ENCODE results near the gene SDC3. TPM values are rescaled to one million over a fixed set of nuclear protein-coding genes. Genes with fewer than 3 reads are reported as not detected.

Gene SDC3
- total RNA-seq, 1 donor from 2014 or later: 79.5 TPM

GRCh38 chr1:30892671-30893073 is 15.9 kb downstream of the SDC3 start:
- no peak for DNase-seq (ENCODE audit: extremely low read depth, low read depth, low spot score)

DNA sequence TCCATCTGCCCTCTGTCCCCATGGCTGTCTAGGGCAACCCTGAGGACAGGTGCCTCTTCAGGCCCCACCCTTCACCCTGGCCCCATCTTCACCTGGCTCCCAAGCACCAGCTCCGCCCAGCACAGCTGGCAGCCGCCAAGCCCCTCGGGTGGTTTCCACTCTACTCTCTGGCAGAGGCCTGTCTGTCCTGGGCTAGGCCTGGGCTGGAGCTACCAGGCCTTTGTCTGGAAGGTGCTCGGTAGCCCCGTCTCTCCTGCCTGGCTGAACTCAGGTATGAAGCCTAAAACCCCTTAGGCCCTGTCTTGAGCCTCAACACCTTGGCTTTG is 17.4 kb downstream of the SDC3 start:
- DNase-seq (ENCODE audit: extremely low read depth, low read depth, low spot score): no peak

DNA sequence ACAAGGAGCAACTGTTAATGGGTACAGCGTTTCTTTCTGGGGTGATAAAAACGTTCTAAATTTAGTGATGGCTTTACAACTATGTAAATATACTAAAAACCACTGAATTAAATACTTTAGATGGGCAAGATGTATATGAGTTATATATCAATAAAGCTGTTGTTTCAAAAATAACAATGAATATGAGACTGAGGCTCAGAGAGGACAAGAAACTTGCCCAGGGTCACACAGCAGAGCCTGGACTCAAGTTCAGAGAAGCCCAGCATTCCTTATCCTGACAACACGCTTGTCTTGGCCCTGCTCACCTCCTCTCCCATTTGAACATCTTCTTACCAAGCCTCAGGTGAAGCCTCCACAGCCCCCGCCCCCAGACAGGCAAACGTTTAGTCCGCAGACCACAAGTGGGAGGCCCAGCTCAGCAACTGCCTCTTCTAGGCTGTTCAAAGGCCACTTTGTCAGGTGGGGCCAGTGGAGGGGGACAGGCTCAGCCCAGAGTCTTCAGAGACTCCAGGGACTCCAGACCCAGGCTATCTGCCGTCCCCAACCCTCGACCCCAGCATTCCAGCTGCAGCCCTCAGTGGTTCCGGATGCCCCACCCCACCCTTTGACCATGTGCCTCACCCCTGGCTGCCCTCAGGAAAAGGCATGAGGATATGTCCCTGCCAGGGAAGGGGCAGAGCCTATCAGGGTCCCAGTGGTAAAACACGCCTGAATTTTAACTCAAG is 17.9 kb downstream of the SDC3 start:
- DNase-seq (ENCODE audit: extremely low read depth, low read depth, low spot score): no peak

GRCh38 chr1:30889511-30889910 is 19.0 kb downstream of the SDC3 start:
- DNase-seq (ENCODE audit: extremely low read depth, low read depth, low spot score): no peak

- DNase-seq (ENCODE audit: extremely low read depth, low read depth, low spot score): no peak
Observed at GRCh38 chr1:30888975-30889374, 19.6 kb downstream of the SDC3 start.

DNA sequence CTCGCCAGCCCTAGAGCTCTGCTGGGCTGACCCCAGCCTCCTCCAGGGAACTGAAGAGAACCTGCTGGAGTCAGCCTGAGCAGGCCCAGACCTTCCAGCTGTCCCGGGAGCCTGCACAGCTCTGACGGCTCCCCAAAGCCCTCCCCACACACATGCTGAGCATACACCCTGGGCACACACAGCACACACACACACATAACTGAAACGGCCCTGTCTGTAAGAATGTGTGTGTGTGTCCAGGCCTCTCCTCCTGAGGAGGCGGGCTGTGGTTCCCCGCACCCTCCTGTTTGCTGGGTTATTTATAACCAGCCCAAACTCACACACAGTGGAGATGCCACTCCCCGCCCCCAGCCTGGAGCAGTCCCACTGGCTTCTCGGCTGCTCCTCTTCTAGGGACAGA is 20.2 kb downstream of the SDC3 start:
- no peak for DNase-seq (ENCODE audit: extremely low read depth, low read depth, low spot score)

DNA sequence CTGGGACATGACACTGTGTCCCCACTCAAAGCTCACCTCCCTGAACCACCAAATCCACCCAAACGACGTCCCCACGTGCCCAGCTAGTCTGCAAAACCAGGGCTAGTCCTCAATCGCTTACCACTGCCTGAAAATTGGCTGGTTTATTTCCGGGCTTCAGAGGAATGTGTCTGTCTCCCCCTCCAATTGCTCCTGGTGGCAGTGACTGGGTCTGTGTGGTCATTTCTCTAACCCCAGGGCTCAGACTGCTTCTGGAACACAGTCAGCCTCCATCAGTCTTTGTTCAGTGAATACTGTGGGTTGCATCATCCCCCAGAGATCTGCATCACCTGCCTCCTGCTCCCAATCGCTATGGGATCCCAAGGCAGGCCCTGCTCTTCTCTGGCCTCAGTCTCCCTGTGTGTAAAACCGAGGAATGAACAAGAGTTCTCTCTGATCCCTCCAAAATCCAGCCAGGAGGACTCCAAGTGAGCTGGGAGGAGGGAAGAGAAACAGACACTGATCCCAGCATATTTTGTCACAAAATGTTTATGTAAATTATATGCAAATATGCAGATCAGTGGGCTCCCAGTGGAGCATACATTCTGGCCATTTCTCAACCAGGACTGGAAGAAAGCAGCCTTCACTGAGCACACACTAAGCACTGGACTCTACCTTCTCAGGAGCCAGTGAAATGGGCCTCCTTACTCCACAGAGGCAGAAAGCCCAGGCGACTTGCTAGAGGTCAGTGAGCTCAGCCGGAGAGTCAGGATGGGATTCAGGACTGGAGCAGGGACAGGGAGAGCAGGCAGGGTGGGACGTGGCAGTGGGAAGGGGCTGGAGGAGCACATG is 20.9 kb downstream of the SDC3 start:
- DNase-seq (ENCODE audit: extremely low read depth, low read depth, low spot score): no peak

- DNase-seq (ENCODE audit: extremely low read depth, low read depth, low spot score): no peak
Observed at GRCh38 chr1:30886710-30887428, 21.7 kb downstream of the SDC3 start.

DNA sequence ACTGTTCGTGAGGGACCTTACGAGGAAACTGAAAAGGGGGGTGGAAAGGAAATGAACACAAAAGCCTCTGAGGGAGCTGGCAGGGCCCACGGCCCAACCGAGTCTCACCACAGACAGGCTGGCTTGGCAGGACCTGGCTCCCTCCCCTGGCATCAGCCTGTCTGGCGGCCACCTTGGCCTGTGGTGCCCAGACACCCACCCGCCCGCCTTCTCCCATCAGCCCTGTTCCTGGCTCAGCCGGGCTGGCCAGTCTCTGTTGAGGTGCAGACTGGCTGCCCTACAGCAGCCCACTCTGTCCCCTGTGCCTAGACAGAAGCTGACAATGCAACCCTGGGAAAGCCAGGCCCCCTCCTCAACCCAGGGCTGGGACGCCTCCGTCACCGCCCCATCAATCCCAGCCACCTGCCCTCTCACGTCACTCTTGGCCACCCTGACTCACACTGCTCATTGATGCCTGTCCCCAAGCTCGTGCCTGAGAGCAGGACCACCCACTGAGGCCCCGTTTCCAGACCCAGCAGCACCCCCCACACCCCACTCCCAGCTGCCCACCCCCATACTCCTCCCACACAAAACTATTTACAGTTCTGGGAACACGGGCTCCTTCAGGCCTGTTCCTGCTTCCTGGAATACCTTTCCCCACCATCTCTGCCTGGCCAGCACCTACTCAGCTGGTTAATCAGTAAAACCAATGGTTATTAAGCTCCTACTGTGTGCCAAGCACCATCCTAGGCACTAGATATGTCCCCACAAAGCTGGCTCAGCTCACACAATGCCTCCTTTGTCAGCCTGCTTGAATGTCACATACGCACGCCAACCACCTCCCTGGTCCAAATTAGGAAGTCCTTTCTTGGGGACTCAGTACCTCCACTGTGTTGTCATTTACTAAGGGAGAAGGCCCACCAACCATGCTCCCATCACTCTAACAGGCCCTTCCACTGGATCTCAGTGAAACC is 22.7 kb downstream of the SDC3 start:
- DNase-seq (ENCODE audit: extremely low read depth, low read depth, low spot score): no peak

DNA sequence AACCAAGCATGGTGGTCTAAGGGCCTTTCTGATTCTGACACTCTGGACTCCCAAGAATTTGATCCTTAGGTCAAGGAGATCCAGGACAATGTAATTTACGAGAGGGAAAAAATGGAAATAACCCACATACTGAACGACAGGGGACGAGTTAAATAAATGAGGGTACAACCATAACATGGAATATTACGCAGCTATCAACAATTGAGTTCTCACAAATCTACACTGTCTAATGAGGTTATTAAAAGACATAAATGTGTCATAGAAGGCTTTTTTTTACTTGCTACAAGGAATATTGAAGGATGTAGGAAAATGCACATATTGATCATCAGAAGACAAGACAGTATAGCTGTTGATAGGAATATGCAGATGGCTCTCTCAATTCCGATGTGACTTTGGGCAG is 23.8 kb downstream of the SDC3 start:
- no peak for DNase-seq (ENCODE audit: extremely low read depth, low read depth, low spot score)

DNA sequence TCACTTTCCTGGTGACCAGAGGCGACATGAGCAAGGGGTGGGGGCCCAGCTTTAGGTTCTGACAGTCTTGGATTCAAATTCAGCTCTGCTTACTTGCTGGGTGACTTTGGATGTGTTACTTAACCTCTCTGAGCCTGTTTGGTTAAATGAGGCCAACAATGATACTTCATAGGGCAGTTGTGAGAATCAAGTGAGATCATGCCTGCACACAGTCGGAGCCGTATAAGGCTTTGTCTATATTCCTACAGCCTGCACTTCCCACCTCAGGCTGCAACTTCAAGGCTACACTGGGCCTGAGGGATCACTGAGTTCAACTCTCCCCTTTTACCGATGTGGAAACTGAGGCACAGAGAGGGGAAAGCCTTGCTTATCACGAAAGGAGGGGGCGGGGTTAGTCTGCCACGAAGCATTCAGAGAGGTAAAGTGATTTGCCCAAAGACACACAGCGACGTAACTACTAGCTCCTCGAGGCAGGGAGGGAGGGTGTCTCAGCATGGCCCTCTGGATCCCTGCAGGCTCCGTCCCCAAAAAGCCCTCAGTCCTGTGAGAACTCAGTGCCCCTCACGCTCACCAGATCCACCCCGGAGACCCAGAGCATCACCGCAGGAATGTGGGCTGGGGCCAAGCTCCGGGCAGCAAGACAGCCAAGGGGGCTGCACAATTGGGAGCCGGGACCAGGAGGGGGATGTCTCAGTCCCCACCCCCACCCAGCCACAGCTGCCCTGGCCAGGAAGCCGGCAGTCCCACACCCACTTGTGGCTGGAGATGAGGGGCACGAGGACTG is 25.0 kb downstream of the SDC3 start:
- DNase-seq (ENCODE audit: extremely low read depth, low read depth, low spot score): no peak

- DNase-seq (ENCODE audit: extremely low read depth, low read depth, low spot score): no peak
Observed at GRCh38 chr1:30882678-30883388, 25.7 kb downstream of the SDC3 start.

DNA sequence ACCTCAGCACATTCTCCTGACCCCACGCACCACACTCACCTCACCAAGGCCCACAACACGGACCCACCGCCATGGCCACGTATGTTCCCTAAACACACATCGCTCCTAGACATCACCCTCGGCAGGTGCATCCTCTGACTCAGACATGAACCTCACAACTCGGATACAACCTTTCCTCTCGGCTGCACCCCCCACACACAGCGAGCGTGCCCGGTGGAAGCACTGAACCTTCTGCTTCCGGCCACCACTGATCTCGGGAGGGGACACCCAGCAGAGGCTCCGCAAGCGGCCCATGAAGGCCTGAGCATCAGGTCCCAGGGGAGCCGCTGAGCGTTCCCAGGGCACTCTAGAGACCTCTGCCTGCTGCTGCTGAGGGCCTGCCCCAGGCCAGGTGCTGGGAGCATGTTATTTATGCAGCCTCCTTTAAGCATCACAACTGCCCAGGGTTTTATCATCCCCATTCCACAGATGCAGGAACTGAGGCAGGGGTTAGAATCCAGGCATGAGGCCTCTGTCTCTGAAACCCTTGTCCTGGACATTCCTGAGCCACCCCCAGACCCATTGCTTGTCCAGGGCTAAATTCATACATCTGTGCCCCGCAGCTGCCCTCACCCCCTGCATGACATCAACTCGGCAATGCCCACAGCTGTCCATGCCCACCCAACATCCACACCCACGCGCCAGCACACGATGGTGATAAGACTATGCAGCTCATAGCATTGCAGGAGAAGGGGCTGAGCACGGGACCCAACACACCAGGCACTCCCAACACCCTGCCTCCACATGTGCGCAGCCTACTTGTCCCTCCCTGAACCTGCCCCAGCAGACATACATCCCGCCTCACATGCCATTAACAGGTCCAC is 27.0 kb downstream of the SDC3 start:
- no peak for DNase-seq (ENCODE audit: extremely low read depth, low read depth, low spot score)

DNA sequence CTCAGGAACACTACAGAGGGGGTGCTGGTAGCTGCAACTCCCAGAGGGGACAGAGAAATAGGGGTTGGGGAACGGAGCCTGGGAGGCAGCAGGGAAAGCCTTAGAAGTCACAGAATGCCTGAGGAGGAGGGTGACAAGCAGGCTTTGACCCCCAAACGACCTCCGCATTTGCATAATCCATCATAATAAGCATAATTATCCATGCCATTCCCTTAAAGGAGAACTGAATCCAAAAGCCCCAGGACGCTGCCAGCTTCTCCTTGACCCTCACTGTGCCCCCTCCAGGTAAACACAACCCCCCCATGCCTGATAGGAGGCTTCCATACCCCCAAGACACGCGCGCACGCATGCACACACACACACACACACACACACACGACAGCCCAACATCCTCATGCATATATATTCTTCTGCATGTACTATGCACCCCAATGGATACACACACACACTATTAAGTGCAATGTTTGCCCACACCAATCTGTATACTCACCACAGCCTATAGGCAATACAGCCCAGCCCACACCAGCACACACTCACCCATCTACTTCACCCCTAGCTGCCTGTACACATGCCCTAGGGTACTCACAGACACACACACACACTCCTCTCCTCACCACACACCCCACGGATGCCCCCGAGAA is 27.8 kb downstream of the SDC3 start:
- DNase-seq (ENCODE audit: extremely low read depth, low read depth, low spot score): no peak

- DNase-seq (ENCODE audit: extremely low read depth, low read depth, low spot score): no peak
Observed at GRCh38 chr1:30879940-30880677, 28.4 kb downstream of the SDC3 start.

- DNase-seq (ENCODE audit: extremely low read depth, low read depth, low spot score): no peak
Observed at GRCh38 chr1:30879126-30879786, 29.3 kb downstream of the SDC3 start.

DNA sequence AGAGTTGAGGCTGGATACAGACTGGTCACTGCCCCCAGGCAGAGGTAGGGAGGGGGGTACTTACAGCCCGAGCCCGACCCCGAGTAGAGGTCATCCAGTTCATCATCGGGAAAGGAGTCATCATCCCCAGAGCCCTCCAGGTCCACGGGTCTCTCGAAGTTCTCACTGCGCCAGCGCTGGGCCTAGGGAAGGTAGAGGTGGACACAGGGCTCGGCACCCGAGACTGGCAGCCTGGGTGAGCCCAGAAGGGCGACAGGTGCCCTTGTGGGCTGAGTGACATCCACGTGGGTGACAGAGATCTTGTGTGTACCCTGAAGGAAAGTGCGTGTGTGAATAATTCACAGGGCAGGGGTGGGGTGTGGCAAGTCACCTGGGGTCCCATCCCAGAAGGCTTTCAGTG is 30.0 kb downstream of the SDC3 start:
- DNase-seq (ENCODE audit: extremely low read depth, low read depth, low spot score): no peak

All from glomerular endothelial cell (primary cell).